HG03097 (cell line): ENCODE results near the gene DUSP15.
A peak's percentile ranks its signal among the peaks of the same experiment; 100 is the strongest.

ENCODE experiments used
- ATAC-seq: cut with Tn5 transposase; IDR thresholded peaks from one replicate; pipeline ENCODE4 v1.9.1; 2021; ENCODE audit not compliant: unreplicated experiment, low FRiP score

Gene DUSP15

DNA sequence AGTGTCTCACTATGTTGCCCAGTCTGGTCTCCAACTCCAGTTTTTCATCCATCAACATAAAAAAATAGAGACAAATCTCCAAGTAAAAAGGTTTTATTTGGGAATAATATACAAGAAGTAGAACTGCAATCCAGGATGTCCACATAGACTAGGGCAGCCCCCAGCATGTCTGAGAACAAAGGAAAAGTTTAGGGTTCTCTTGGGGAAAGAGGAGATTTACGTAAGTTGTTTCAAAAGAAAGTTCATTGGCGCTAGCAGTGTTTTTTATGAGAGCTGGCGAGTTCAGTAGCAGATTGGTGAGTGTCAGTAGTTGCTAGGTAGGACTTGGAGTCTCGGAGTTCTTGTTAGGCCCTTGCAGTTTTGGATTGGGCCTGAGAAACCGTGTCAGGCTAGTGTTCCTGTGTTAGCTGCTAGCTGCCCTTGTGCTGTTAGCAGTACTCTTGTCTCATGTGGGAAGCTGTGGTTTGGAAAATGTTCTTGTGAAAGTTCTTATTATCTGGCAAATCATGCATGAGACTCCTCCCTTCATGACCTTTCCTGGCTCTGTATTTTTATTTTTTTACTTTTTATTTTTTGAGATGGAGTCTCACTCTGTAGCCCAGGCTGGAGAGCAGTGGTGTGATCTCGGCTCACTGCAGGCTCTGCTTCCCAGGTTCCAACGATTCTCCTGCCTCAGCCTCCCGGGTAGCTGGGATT is 24.8 kb upstream of the DUSP15 start:
- ATAC-seq = peak; percentile 83

GRCh38 chr20:31890646-31891045 is 20.3 kb upstream of the DUSP15 start:
- ATAC-seq = no peak

GRCh38 chr20:31883829-31884228 is 13.5 kb upstream of the DUSP15 start:
- ATAC-seq = no peak

GRCh38 chr20:31881945-31882344 is 11.6 kb upstream of the DUSP15 start:
- no peak for ATAC-seq

- peak; percentile 62 for ATAC-seq
Observed at GRCh38 chr20:31879143-31879987, 9.0 kb upstream of the DUSP15 start.

DNA sequence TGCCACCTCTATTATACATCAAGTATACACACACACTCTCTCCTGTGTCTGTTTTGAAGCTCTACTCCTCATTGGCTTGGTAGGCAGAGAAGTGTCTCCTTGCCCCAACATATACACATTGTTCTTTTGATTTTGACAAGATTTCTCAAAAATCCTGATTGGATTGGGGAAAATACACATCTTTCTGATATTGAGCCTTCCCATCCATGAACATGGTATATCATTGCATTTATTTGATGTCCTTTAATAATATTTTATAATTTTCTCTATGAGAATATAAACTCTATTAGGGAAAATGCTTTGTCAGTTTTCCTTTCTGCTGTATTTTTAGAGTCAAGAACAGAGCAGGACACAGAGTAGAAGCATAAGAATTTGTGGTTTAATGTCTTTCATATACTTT is 7.4 kb upstream of the DUSP15 start:
- ATAC-seq = no peak

DNA sequence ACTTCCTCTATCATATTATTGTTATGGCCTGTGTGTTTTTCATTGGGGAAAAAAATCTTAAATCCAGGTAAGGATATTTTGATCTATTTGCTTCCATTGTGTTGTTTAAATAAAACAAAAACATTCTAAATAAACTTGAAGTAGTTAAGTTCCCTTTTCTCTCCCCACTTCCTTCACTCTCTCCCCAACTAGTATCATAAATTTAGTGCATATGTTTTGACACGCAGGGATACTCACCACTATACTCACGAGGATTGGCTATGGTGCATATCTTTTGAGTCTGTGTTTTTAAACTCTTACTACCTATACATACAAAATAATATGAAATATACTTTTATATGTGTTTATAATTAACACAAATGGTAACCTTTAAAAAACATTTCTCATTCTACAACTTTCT is 5.3 kb upstream of the DUSP15 start:
- ATAC-seq = no peak

DNA sequence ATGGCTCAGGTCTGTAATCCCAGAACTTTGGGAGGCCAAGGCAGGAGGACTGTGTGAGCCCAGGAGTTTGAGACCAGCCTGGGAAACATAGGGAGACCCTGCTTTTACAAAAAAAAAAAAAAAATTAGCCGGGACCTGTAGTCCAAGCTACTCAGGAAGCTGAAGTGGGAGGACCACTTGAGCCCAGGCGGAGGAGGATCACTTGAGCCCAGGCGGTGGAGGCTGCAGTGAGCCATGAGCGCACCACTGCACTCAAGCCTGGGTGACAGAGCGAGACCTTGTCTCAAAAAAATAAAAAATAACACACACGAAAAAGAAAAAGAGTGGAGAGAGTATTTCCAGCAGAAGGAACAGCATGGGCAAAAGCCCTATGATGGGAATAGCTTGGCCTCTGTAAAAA is 2.1 kb upstream of the DUSP15 start:
- no peak for ATAC-seq

- ATAC-seq = no peak
Observed at GRCh38 chr20:31871618-31871954, 1.3 kb upstream of the DUSP15 start.

DNA sequence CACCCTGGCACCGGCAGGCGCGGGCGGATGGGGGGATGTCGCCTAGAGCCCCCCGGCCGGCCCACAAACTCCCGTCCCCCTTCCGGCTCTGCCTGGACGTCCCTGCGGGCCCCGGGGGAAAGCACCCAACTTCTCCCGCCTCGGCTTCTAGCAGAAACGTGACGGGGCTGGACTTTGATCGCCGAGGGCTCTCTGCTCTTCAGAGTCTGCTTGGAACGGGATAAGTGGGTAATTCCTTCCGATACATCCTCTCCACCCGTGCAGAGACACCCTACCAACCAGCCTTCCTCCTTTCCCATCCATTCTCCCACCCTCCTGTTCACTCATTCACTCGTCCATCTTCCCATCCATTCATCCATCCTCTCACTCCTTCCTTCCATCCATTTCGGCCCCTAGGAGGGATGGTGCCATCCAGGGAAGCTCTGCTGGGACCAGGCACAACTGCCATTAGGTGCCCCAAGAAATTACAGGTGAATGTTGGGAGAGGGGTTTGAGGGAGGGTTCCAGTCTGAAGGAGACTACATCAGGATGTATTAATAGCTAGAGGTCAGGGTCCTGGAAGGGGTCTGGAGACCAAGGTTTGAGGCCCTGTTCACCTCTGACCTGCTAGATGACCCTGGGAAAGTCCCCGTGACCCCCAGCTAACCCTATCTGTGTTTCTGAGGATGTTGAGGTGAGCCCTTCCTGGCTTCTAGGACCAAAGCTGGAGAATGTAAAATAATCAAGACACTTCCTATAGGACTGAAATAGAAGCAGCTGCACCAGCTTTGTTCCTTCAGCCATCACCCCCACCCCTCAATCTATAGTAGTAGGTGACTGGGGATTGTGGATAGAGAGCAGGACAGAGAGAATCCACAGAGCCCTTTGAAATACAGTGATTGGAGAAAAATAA is 645 bp upstream of the DUSP15 start:
- ATAC-seq = no peak

- ATAC-seq = no peak
Observed at GRCh38 chr20:31869673-31869941, 720 bp downstream of the DUSP15 start.

GRCh38 chr20:31868853-31869672 is 1.3 kb downstream of the DUSP15 start:
- no peak for ATAC-seq

DNA sequence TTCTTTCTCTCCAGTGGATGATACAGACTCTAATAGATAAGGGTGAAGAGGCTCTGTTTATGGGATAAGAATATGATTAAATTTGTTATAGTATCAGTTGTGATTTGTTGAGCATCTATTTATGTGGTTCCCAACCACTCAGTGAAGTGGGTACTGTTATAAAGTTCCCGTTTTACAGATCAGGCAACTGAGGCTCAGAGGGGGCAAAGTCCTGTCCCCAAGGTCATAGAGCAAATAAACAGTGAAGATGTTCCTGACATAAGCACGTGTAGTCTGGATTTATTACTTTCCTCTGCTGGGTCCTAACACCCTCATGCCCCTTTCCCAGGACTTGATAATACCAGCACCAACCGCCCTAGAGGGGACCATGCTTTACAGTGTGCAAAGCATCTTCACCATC is 4.1 kb downstream of the DUSP15 start:
- ATAC-seq = no peak

- no peak for ATAC-seq
Observed at GRCh38 chr20:31864521-31865400, 5.6 kb downstream of the DUSP15 start.

GRCh38 chr20:31863296-31864085 is 6.8 kb downstream of the DUSP15 start:
- ATAC-seq = no peak

DNA sequence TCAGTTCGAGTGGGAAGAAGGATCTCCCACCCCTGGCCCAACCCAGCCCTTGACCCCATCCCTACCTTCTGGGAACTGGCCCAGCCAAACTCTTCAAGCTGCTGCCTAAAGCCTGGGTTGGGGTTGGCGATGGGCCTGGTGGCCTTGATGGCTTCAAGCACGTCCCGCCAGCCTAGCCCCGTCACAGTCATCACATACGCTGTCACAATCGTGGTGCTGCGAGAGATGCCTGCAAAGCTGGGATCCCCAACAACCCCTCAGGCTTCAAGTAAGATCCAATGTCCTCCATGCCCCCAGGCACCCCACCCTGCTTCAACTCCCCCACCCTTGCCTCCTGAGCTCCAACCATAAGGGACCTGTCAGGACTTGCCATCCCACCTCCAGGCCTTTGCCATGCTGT is 7.8 kb downstream of the DUSP15 start:
- ATAC-seq = no peak

GRCh38 chr20:31862157-31862470 is 8.2 kb downstream of the DUSP15 start:
- no peak for ATAC-seq

- ATAC-seq = no peak
Observed at GRCh38 chr20:31861385-31862156, 8.8 kb downstream of the DUSP15 start.

GRCh38 chr20:31861135-31861384 is 9.3 kb downstream of the DUSP15 start:
- ATAC-seq = no peak
